SH-SY5Y (cell line): ENCODE data around the gene VAV3.

ENCODE experiments used
- GATA2 ChIP-seq: IDR thresholded peaks from 2 replicates; pipeline ENCODE4 v1.6.1; 2011; ENCODE audit warnings: mild to moderate bottlenecking, low read depth, low read length
- GATA3 ChIP-seq: IDR thresholded peaks from 2 replicates; pipeline ENCODE4 v1.6.1; 2011; ENCODE audit warnings: low read depth, mild to moderate bottlenecking, low read length, moderate library complexity

GRCh38 chr1:107563441-107563840 lies 401.5 kb downstream of the VAV3 start:
- TF ChIP-seq GATA2 = no peak
- TF ChIP-seq GATA3 = no peak
